Endothelial cell of umbilical vein (primary cell): ENCODE data around the gene POLR2C.

Experiments
- EZH2 ChIP-seq: IDR thresholded peaks from 2 replicates; pipeline ENCODE4 v1.6.1; 2012; ENCODE audit warnings: borderline replicate concordance, low read depth, mild to moderate bottlenecking, moderate library complexity, low read length, inconsistent platforms; ENCODE audit not compliant: severe bottlenecking
- POLR2A ChIP-seq: IDR thresholded peaks from 2 replicates; pipeline ENCODE4 v1.6.1; 2012; ENCODE audit warnings: low read depth, mild to moderate bottlenecking, control low read depth, low read length
- TF ChIP-seq, protein P1 (sequence below), 2 donors: IDR thresholded peaks; 1 replicate in 1 of 2; 2 replicates in 1 of 2; pipeline ENCODE4 v1.5.1; 2011; ENCODE audit warnings: low read length in 2 of 2, mild to moderate bottlenecking in 2 of 2, moderate library complexity in 2 of 2, control low read depth in 1 of 2, inconsistent platforms in 1 of 2, low read depth in 1 of 2; ENCODE audit not compliant: insufficient read depth in 1 of 2; ENCODE audit errors: extremely low read depth in 1 of 2

DNA sequence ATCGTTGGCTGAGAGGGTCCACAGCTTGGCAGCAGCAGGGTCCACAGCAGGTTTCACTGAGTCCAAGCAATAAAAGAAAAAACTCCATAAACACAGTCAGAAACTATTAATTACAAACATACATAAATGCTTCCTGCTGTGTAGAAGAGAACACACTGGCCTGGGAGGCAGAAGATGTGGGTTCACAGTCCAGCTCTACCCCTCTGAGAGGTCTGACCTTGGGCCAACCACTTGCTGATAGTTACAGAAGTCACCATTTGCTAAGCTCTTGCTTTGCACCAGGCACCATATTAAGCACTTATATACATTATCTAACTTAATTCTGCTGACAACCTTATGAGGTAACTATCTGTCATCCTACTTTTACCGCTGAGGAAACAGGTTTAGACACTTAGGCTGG, 30.0 kb upstream of the POLR2C start:
- TF ChIP-seq EZH2 (no peak), POLR2A (no peak)
- TF ChIP-seq, protein P1, sequence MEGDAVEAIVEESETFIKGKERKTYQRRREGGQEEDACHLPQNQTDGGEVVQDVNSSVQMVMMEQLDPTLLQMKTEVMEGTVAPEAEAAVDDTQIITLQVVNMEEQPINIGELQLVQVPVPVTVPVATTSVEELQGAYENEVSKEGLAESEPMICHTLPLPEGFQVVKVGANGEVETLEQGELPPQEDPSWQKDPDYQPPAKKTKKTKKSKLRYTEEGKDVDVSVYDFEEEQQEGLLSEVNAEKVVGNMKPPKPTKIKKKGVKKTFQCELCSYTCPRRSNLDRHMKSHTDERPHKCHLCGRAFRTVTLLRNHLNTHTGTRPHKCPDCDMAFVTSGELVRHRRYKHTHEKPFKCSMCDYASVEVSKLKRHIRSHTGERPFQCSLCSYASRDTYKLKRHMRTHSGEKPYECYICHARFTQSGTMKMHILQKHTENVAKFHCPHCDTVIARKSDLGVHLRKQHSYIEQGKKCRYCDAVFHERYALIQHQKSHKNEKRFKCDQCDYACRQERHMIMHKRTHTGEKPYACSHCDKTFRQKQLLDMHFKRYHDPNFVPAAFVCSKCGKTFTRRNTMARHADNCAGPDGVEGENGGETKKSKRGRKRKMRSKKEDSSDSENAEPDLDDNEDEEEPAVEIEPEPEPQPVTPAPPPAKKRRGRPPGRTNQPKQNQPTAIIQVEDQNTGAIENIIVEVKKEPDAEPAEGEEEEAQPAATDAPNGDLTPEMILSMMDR (IDR thresholded peaks at IDR 0.05; ENCODE audit: extremely low read depth in 1 of 2, insufficient read depth in 1 of 2, low read depth in 1 of 2, low read length in 2 of 2) = no peak
